ENCODE data around the gene ZEB2. TPM values are rescaled to one million over a fixed set of nuclear protein-coding genes. Genes with fewer than 3 reads are reported as not detected.
A peak's percentile ranks its signal among the peaks of the same experiment; 100 is the strongest.

The ZEB2 gene
- total RNA-seq, 1 experiment from 2014 or later = 28.2 TPM

GRCh38 chr2:144489315-144489916, 30.5 kb downstream of the ZEB2 start:
- DNase-seq (ENCODE audit: unreplicated experiment) = no peak
- CTCF ChIA-PET = no interaction called here
- H3K4me3 Mint-ChIP-seq (ENCODE audit: unreplicated experiment) = no peak overlapping the region
- H3K9me3 Mint-ChIP-seq (ENCODE audit: unreplicated experiment) = no peaks in the 10 kb centered on the region
- peaks cover 9% of the 10 kb centered on the region for H3K36me3 Mint-ChIP-seq (ENCODE audit: insufficient read depth, unreplicated experiment)
- H3K27me3 Mint-ChIP-seq (ENCODE audit: insufficient read depth, unreplicated experiment) = no peaks in the 10 kb centered on the region
- no peaks in the 10 kb centered on the region for H3K4me1 Mint-ChIP-seq (ENCODE audit: insufficient read depth, unreplicated experiment)
- POLR2A ChIA-PET = interaction anchor here (0.6 kb wide), 2 partner anchors 759 to 935 kb away, joined by 3 read pairs; no protein-coding TSS in a partner anchor
- H3K27ac Mint-ChIP-seq (ENCODE audit: low read depth, unreplicated experiment) = no peak overlapping the region
- TF ChIP-seq CTCF (IDR thresholded peaks at IDR 0.05; ENCODE audit: unreplicated experiment) = no peak
- BruUV-seq (replicated peaks) = no TSS peak
- intact Hi-C loops (cut with micrococcal nuclease) = no loop called here

GRCh38 chr2:144484201-144484948, 35.5 kb downstream of the ZEB2 start:
- Mint-ChIP-seq H3K27ac (ENCODE audit: low read depth, unreplicated experiment) (no peak overlapping the region), H3K36me3 (ENCODE audit: insufficient read depth, unreplicated experiment) (peaks cover 5% of the 10 kb centered on the region), H3K4me3 (ENCODE audit: unreplicated experiment) (no peak overlapping the region), H3K9me3 (ENCODE audit: unreplicated experiment) (peaks cover 12% of the 10 kb centered on the region), H3K4me1 (ENCODE audit: insufficient read depth, unreplicated experiment) (peaks cover 23% of the 10 kb centered on the region), H3K27me3 (ENCODE audit: insufficient read depth, unreplicated experiment) (no peaks in the 10 kb centered on the region)
- no peak for TF ChIP-seq CTCF (IDR thresholded peaks at IDR 0.05; ENCODE audit: unreplicated experiment)
- intact Hi-C loops (cut with micrococcal nuclease) = no loop called here
- POLR2A ChIA-PET = interaction anchor here (1.2 kb wide), 1 partner anchor 13 kb away, joined by 3 read pairs; no protein-coding TSS in a partner anchor
- DNase-seq (ENCODE audit: unreplicated experiment) = no peak
- BruUV-seq (replicated peaks) = no TSS peak
- CTCF ChIA-PET = interaction anchor here (0.6 kb wide), 1 partner anchor 901 kb away, joined by 3 read pairs; no protein-coding TSS in a partner anchor

- no TSS peak for BruUV-seq (replicated peaks)
- CTCF ChIA-PET = no interaction called here
- intact Hi-C loops (cut with micrococcal nuclease) = no loop called here
- TF ChIP-seq CTCF (IDR thresholded peaks at IDR 0.05; ENCODE audit: unreplicated experiment) = no peak
- no peak overlapping the region for H3K27ac Mint-ChIP-seq (ENCODE audit: low read depth, unreplicated experiment)
- POLR2A ChIA-PET = no interaction called here
- H3K4me3 Mint-ChIP-seq (ENCODE audit: unreplicated experiment) = no peak overlapping the region
- no peaks in the 10 kb centered on the region for H3K27me3 Mint-ChIP-seq (ENCODE audit: insufficient read depth, unreplicated experiment)
- H3K9me3 Mint-ChIP-seq (ENCODE audit: unreplicated experiment) = peaks cover 12% of the 10 kb centered on the region
- peaks cover 5% of the 10 kb centered on the region for H3K36me3 Mint-ChIP-seq (ENCODE audit: insufficient read depth, unreplicated experiment)
- peaks cover 28% of the 10 kb centered on the region for H3K4me1 Mint-ChIP-seq (ENCODE audit: insufficient read depth, unreplicated experiment)
- peak; percentile 16 for DNase-seq (ENCODE audit: unreplicated experiment)
These were observed 38.3 kb downstream of the ZEB2 start for GRCh38 chr2:144481666-144482065.

GRCh38 chr2:144481109-144481508, 38.8 kb downstream of the ZEB2 start:
- Mint-ChIP-seq H3K4me1 (ENCODE audit: insufficient read depth, unreplicated experiment) (peaks cover 33% of the 10 kb centered on the region), H3K27ac (ENCODE audit: low read depth, unreplicated experiment) (no peak overlapping the region), H3K27me3 (ENCODE audit: insufficient read depth, unreplicated experiment) (no peaks in the 10 kb centered on the region), H3K4me3 (ENCODE audit: unreplicated experiment) (no peak overlapping the region), H3K9me3 (ENCODE audit: unreplicated experiment) (peaks cover 12% of the 10 kb centered on the region), H3K36me3 (ENCODE audit: insufficient read depth, unreplicated experiment) (peaks cover 5% of the 10 kb centered on the region)
- no TSS peak for BruUV-seq (replicated peaks)
- intact Hi-C loops (cut with micrococcal nuclease) = no loop called here
- no peak for TF ChIP-seq CTCF (IDR thresholded peaks at IDR 0.05; ENCODE audit: unreplicated experiment)
- POLR2A ChIA-PET = no interaction called here
- CTCF ChIA-PET = no interaction called here
- DNase-seq (ENCODE audit: unreplicated experiment) = no peak
